ENCODE data around the gene ENTPD2.
"Not testable (repeated sequence)": the region's sequence is repeated elsewhere in the genome, so short reads cannot be mapped to it uniquely, and the experiment has no call there.

The ENTPD2 gene

DNA sequence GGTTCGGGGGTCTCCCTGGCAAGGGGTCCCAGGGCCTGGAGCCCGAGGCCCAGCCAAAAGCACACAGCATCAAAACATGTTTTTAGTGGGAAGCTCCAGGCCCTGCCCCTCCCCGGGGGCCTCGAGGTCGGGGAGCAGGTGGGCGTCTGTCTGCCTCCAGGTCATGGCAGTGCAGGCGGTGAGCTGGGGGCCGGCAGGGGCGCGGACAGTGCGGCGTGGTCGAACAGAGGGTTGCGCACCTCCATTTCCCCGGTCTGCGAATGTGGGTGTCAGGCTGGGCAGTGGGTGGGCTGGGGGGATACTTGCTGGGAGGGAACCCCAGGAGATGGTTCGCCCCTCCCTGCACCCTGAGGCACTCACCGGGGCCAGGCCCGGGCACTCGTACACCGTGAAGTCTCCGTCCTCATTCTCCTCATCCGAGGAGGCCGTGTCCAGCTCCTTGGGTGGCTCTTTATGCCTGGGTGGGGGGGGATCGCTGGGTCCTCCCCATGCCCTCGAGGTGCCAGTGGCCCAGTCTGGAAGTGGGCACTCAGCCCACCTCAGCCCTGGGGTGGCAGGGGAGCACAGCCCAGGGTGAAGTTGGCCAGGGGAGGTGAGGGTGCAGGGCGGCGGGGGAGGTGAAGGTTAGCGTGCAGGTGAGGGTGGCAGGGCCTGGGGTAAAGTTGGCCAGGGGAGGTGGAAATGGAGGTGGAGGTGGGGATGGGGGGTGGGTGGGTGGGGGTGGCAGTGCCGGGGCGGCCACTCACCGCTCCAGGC is 14.1 kb downstream of the ENTPD2 start:
- Histone ChIP-seq H3K4me3 (ENCODE audit: low read depth, low read length) (no peak overlapping the region), H3K9ac (ENCODE audit: low read length) (no peak overlapping the region), H3K4me1 (ENCODE audit: control insufficient read depth, insufficient read depth, low read length) (no peaks in the 10 kb centered on the region), H3K9me3 (ENCODE audit: control insufficient read depth, insufficient read depth, low read depth, low read length) (no peaks in the 10 kb centered on the region), H3K27ac (ENCODE audit: low read depth, low read length) (no peak overlapping the region), H3K36me3 (ENCODE audit: control insufficient read depth, insufficient read depth, low read length) (peaks cover 15% of the 10 kb centered on the region), H3K27me3 (ENCODE audit: control insufficient read depth, insufficient read depth, low read length) (peaks cover 20% of the 10 kb centered on the region)

DNA sequence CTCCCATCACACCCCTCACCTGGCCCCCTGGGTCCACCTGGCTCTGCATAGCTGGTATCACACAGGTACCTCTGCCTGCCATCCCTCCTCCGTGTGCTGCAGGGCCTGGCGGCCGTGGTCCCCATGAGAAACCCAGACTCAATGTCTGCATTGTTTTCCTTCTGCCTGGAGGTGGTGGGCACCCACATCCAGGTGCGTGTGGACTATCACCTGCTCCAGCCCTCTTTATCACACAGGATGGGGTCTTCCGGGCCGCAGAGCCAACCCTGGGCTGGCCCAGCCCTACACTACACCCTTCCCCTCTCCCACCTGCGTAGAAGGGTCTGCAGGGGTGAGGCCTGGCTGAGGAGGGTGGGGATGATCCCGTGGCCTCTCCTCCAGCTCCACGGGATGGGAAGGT is 14.9 kb downstream of the ENTPD2 start:
- Histone ChIP-seq H3K27ac (ENCODE audit: low read depth, low read length) (no peak overlapping the region), H3K4me3 (ENCODE audit: low read depth, low read length) (no peak overlapping the region), H3K9me3 (ENCODE audit: control insufficient read depth, insufficient read depth, low read depth, low read length) (no peaks in the 10 kb centered on the region), H3K9ac (ENCODE audit: low read length) (no peak overlapping the region), H3K4me1 (ENCODE audit: control insufficient read depth, insufficient read depth, low read length) (no peaks in the 10 kb centered on the region), H3K36me3 (ENCODE audit: control insufficient read depth, insufficient read depth, low read length) (peaks cover 15% of the 10 kb centered on the region), H3K27me3 (ENCODE audit: control insufficient read depth, insufficient read depth, low read length) (peaks cover 16% of the 10 kb centered on the region; the same call in 1 of the 2 replicates)

DNA sequence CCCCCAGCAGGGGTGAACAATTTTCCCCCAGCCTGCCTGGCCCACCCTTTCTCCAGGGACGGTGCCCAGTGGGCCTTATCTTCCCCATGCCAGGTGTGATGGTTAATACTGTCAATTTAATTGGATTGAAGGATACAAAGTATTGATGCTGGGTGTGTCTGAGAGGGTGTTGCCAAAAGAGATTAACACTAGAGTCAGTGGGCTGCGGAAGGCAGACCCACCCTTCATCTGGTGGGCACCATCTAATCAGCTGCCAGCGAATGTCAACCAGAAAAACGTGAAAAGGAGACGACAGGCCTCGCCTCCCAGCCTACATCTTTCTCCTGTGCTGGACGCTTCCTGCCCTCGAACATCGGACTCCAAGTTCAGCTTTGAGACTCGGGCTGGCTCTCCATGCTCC is 16.4 kb downstream of the ENTPD2 start:
- H3K4me3 ChIP-seq (ENCODE audit: low read depth, low read length) = no peak overlapping the region
- H3K9me3 ChIP-seq (ENCODE audit: control insufficient read depth, insufficient read depth, low read depth, low read length) = no peaks in the 10 kb centered on the region
- peaks cover 15% of the 10 kb centered on the region for H3K36me3 ChIP-seq (ENCODE audit: control insufficient read depth, insufficient read depth, low read length)
- no peak overlapping the region for H3K27ac ChIP-seq (ENCODE audit: low read depth, low read length)
- H3K27me3 ChIP-seq (ENCODE audit: control insufficient read depth, insufficient read depth, low read length) = peaks cover 7% of the 10 kb centered on the region; the same call in 1 of the 2 replicates
- no peaks in the 10 kb centered on the region for H3K4me1 ChIP-seq (ENCODE audit: control insufficient read depth, insufficient read depth, low read length)
- H3K9ac ChIP-seq (ENCODE audit: low read length) = no peak overlapping the region

DNA sequence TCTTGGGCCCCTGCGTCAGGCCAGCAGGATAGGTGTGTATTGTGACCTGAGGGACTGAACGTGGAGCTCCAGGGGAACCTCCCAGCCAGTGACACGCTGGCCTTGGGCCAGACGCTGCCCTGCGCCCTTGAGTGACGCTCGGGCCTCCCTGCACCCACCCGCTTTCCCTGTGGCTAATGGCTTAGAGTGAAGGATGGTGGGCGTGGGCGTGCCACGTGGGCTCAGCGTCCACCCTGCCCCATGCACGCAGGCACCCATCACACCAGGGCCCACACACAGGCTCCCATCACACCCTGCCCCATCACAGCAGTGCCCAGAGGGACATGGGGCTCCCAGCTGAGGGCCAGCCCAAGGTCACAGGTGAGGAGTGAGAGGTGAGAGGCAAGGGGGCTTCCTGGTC is 16.8 kb downstream of the ENTPD2 start:
- Histone ChIP-seq H3K9me3 (ENCODE audit: control insufficient read depth, insufficient read depth, low read depth, low read length) (no peaks in the 10 kb centered on the region), H3K27ac (ENCODE audit: low read depth, low read length) (no peak overlapping the region), H3K4me1 (ENCODE audit: control insufficient read depth, insufficient read depth, low read length) (no peaks in the 10 kb centered on the region), H3K27me3 (ENCODE audit: control insufficient read depth, insufficient read depth, low read length) (peaks cover 7% of the 10 kb centered on the region; the same call in 1 of the 2 replicates), H3K4me3 (ENCODE audit: low read depth, low read length) (no peak overlapping the region), H3K9ac (ENCODE audit: low read length) (no peak overlapping the region), H3K36me3 (ENCODE audit: control insufficient read depth, insufficient read depth, low read length) (peaks cover 15% of the 10 kb centered on the region)

DNA sequence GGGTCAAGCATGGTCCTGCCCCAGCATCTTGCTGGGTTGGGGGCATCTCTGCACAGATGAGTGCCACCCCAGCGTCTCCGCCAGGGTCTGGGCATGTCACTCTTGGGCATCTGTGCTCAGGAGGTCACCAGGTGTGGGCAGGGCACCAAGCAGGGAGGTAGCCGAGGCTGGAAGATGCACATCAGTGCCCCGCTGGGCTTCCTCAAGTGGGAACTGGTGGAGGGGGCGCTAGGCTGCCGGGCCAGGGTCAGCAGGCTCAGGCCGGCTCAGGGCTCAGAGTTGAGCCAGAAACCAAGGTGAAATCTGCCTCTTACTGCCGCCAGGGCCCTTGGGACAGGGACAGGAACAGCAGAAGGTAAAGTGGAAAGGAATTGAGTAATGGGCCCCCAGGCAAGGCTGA is 17.9 kb downstream of the ENTPD2 start:
- Histone ChIP-seq H3K9ac (ENCODE audit: low read length) (no peak overlapping the region), H3K27ac (ENCODE audit: low read depth, low read length) (no peak overlapping the region), H3K4me1 (ENCODE audit: control insufficient read depth, insufficient read depth, low read length) (no peaks in the 10 kb centered on the region), H3K9me3 (ENCODE audit: control insufficient read depth, insufficient read depth, low read depth, low read length) (no peaks in the 10 kb centered on the region), H3K27me3 (ENCODE audit: control insufficient read depth, insufficient read depth, low read length) (peaks cover 7% of the 10 kb centered on the region; the same call in 1 of the 2 replicates), H3K36me3 (ENCODE audit: control insufficient read depth, insufficient read depth, low read length) (peaks cover 15% of the 10 kb centered on the region), H3K4me3 (ENCODE audit: low read depth, low read length) (no peak overlapping the region)

DNA sequence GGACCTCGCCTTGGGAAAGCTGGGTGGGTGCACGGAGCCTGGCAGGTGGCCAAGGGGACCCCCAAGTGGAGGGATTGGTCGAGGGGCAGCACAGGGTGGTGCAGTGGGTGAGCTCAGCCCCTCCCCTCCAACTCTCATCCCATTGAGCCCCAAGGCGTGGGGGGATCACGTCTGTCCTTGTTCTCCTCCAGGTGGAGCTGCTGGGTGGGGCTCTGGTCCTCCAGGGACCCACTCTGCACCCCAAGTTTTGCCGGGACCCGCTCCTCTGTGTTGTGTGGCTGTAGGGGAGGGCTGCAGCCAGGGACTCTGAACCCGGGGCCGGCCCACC is 18.4 kb downstream of the ENTPD2 start:
- Histone ChIP-seq H3K36me3 (ENCODE audit: control insufficient read depth, insufficient read depth, low read length) (peaks cover 15% of the 10 kb centered on the region), H3K27me3 (ENCODE audit: control insufficient read depth, insufficient read depth, low read length) (peaks cover 7% of the 10 kb centered on the region; the same call in 1 of the 2 replicates), H3K9me3 (ENCODE audit: control insufficient read depth, insufficient read depth, low read depth, low read length) (no peaks in the 10 kb centered on the region), H3K4me3 (ENCODE audit: low read depth, low read length) (no peak overlapping the region), H3K27ac (ENCODE audit: low read depth, low read length) (no peak overlapping the region), H3K4me1 (ENCODE audit: control insufficient read depth, insufficient read depth, low read length) (no peaks in the 10 kb centered on the region), H3K9ac (ENCODE audit: low read length) (no peak overlapping the region)

DNA sequence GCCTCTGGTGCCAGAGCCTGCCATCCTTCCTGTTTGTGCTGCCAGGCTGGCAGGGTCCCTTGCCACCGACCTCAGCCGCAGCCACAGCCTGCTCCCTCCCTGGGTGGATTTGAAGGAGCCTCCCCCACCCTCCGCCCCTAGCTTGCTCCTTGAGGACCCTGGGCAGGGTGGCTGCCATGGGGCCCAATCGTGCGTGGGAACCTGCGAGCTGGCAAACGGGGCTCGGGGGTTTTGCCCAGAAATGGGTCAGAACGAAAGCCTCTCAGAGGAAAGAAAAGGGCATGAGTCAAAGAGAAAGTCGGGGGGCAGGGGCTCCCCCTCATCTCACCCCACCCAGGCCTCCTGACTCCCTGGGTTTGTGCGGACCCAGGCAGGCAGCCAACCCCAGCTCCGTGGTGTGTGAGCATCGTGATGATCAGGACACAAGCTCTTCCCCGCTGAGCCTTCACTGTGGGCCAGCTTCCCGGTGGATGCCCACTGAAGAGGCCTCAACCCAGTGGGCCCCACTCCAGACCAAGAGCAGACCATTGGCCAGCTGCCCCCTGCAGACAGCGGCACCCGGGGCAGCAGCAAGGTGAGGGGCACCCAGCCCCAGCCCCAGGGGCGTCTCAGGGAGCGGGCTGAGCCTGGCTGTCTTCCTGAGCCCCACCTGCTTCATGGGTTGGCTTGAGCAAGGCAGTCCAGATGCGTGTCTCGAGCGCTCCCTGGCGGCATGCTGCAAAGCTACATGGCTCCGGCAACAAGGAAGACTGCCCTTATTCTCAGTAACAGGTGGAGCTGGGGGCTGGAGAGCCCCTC is 19.0 kb downstream of the ENTPD2 start:
- Histone ChIP-seq H3K27me3 (ENCODE audit: control insufficient read depth, insufficient read depth, low read length) (peaks cover 7% of the 10 kb centered on the region; the same call in 1 of the 2 replicates), H3K4me3 (ENCODE audit: low read depth, low read length) (no peak overlapping the region), H3K27ac (ENCODE audit: low read depth, low read length) (no peak overlapping the region), H3K4me1 (ENCODE audit: control insufficient read depth, insufficient read depth, low read length) (no peaks in the 10 kb centered on the region), H3K9me3 (ENCODE audit: control insufficient read depth, insufficient read depth, low read depth, low read length) (no peaks in the 10 kb centered on the region), H3K36me3 (ENCODE audit: control insufficient read depth, insufficient read depth, low read length) (peaks cover 13% of the 10 kb centered on the region), H3K9ac (ENCODE audit: low read length) (no peak overlapping the region)

DNA sequence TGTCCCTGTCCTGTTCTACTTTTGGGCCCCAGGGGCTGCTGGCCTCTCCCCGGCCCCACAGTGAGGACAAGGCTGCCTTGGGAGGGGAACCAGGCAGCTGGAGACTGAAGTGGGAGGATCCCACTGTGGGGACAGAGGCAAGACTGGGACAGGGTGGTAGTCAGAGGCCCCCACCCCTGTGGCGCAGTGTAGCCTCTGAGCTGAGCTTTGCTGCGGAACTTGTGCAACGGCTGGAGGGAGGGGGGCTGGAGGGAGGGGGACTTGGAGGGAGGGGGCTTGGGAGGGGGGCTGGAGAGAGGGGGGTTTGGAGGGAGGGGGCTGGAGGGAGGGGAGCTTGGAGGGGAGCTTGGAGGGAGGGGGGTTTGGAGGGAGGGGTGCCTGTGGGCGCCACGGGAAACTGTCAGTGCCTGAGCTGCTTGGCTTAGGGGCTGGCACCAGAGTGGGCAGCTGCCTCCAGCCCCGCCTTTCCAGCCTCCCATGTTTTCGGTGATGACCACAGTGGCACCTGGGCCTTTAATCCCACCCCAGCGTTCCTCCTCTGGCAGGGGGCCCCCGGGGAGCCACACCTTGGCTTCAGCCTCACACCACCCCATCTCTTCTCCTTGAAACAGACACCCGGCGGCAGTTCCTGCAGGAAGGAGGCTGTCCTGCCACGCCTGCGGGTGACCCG is 19.7 kb downstream of the ENTPD2 start:
- no peak overlapping the region for H3K9ac ChIP-seq (ENCODE audit: low read length)
- no peak overlapping the region for H3K4me3 ChIP-seq (ENCODE audit: low read depth, low read length)
- no peak overlapping the region for H3K27ac ChIP-seq (ENCODE audit: low read depth, low read length)
- H3K27me3 ChIP-seq (ENCODE audit: control insufficient read depth, insufficient read depth, low read length) = peaks cover 8% of the 10 kb centered on the region
- peaks cover 6% of the 10 kb centered on the region; the same call in 1 of the 2 replicates for H3K36me3 ChIP-seq (ENCODE audit: control insufficient read depth, insufficient read depth, low read length)
- H3K9me3 ChIP-seq (ENCODE audit: control insufficient read depth, insufficient read depth, low read depth, low read length) = no peaks in the 10 kb centered on the region
- peaks cover under 1% of the 10 kb centered on the region; the same call in 1 of the 2 replicates for H3K4me1 ChIP-seq (ENCODE audit: control insufficient read depth, insufficient read depth, low read length)

DNA sequence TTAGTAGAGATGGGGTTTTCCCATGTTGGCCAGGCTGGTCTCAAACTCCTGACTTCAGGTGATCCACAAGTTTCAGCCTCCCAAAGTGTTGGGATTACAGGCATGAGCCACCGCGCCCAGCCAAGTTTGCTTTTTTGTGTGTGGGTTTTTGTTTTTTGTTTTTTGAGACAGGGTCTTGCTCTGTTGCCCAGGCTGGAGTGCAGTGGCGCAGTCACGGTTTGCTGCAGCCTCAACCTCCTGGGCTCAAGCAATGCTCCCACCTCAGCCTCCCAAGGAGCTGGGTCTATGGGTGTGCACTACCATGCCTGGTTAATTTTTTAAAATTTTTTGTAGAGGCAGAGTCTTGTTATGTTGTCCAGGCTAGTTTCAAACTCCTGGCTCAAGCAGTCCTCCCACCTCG is 20.4 kb downstream of the ENTPD2 start:
- H3K4me1 ChIP-seq (ENCODE audit: control insufficient read depth, insufficient read depth, low read length); H3K27ac ChIP-seq (ENCODE audit: low read depth, low read length); H3K9me3 ChIP-seq (ENCODE audit: control insufficient read depth, insufficient read depth, low read depth, low read length); H3K4me3 ChIP-seq (ENCODE audit: low read depth, low read length); H3K36me3 ChIP-seq (ENCODE audit: control insufficient read depth, insufficient read depth, low read length); H3K9ac ChIP-seq (ENCODE audit: low read length): not testable (repeated sequence)
- H3K27me3 ChIP-seq (ENCODE audit: control insufficient read depth, insufficient read depth, low read length) = peaks cover 15% of the 10 kb centered on the region

DNA sequence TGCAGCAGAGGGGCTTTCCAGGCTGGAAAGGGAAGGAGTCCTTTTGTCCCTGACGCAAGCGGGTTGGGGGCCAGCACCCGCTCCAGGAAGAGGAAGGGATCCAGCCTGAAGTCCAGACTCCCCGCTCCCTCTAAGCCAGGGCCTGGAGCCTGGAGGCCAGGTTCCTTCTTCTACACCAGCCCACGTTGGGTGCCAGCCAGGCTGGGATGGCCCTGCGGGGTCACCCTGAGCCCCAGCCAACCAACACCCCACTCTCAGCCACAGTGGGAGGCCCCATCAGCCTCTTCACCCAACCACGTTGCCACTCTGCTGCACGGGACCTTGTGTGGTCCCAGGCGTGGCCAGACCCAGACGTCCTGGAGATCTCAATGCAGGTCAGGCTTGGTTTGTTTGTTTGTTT is 21.0 kb downstream of the ENTPD2 start:
- Histone ChIP-seq H3K4me1 (ENCODE audit: control insufficient read depth, insufficient read depth, low read length) (peaks cover 5% of the 10 kb centered on the region; the same call in 1 of the 2 replicates), H3K9me3 (ENCODE audit: control insufficient read depth, insufficient read depth, low read depth, low read length) (no peaks in the 10 kb centered on the region), H3K9ac (ENCODE audit: low read length) (no peak overlapping the region), H3K27me3 (ENCODE audit: control insufficient read depth, insufficient read depth, low read length) (peaks cover 17% of the 10 kb centered on the region), H3K4me3 (ENCODE audit: low read depth, low read length) (no peak overlapping the region), H3K36me3 (ENCODE audit: control insufficient read depth, insufficient read depth, low read length) (no peaks in the 10 kb centered on the region; the same call in 1 of the 2 replicates), H3K27ac (ENCODE audit: low read depth, low read length) (no peak overlapping the region)
